Kidney (tissue), 14 donors: ENCODE measurements around the gene TRUB2. TPM values are rescaled to one million over a fixed set of nuclear protein-coding genes. Genes with fewer than 3 reads are reported as not detected.

Experiments
- DNase-seq, 5 donors: peaks; one replicate each; pipeline ENCODE4 v3.0.0-alpha.2; 2013 to 2020
- FAIRE-seq: peaks from 2 replicates; lab custom pipeline; 2012; peaks lifted over from hg19 to GRCh38; lab: Jason Lieb, UNC
- H3K27ac ChIP-seq, 2 donors: one replicate each; pipeline ENCODE4 v1.7.0; 2013; ENCODE audit warnings: low read depth in 2 of 2, low read length in 2 of 2, inconsistent platforms in 1 of 2
- H3K27me3 ChIP-seq: one replicate; pipeline ENCODE4 v1.7.1; 2013; ENCODE audit warnings: low read length, inconsistent platforms; ENCODE audit not compliant: control insufficient read depth, insufficient read depth
- H3K36me3 ChIP-seq, 3 donors: one replicate each; pipeline versions ENCODE4 v1.7.0 to v1.7.1; 2013; ENCODE audit warnings: low read length in 3 of 3, control low read depth in 1 of 3, inconsistent platforms in 1 of 3; ENCODE audit not compliant: insufficient read depth in 3 of 3, control insufficient read depth in 2 of 3
- H3K4me1 ChIP-seq, 3 donors: one replicate each; pipeline versions ENCODE4 v1.7.0 to v1.7.1; 2013; ENCODE audit warnings: low read length in 3 of 3, inconsistent platforms in 1 of 3, low read depth in 1 of 3; ENCODE audit not compliant: control insufficient read depth in 2 of 3, insufficient read depth in 2 of 3
- H3K4me3 ChIP-seq, 3 donors: one replicate each; pipeline versions ENCODE4 v1.7.0 to v1.8.1; 2013; ENCODE audit warnings: low read length in 3 of 3, control low read depth in 1 of 3, inconsistent platforms in 1 of 3
- H3K9ac ChIP-seq, 3 donors: one replicate each; pipeline versions ENCODE4 v1.7.0 to v1.7.1; 2013; ENCODE audit warnings: low read length in 3 of 3, control low read depth in 1 of 3, inconsistent platforms in 1 of 3
- H3K9me3 ChIP-seq, 3 donors: one replicate each; pipeline versions ENCODE4 v1.7.0 to v1.7.1; 2013; ENCODE audit warnings: low read length in 3 of 3, control low read depth in 1 of 3, inconsistent platforms in 1 of 3; ENCODE audit not compliant: control insufficient read depth in 2 of 3, insufficient read depth in 1 of 3
- CTCF ChIP-seq: IDR thresholded peaks from 3 replicates; pipeline ENCODE4 v1.5.1; 2012; ENCODE audit warnings: mild to moderate bottlenecking, moderate library complexity, borderline replicate concordance; ENCODE audit not compliant: insufficient read depth; ENCODE audit errors: extremely low read depth
- intact Hi-C: fragments of 100-400 bp; cut with DNase I; formaldehyde crosslinking; loops from one replicate; pipeline ENCODE4 v1.11.1; 2022
- polyA plus RNA-seq: library from polyadenylated mRNA; stranded (reverse); fragments of 350-450 nt; fragmentation: Illumina TruSeq; extraction: RNeasy Lipid Tissue Mini Kit (QIAGEN cat#74804); gene quantifications from one replicate; pipeline ENCODE4 v1.2.3, GENCODE V29; 2014; ENCODE audit warnings: low read depth, low replicate concordance; ENCODE audit not compliant: insufficient read depth
- total RNA-seq: library from RNA; stranded (reverse); fragmentation: NEBNext Ultra II Directional; extraction: Animal tissue kit (Norgen Biotek cat#: 25700); gene quantifications from one replicate; pipeline ENCODE4 v1.2.1, GENCODE V29; 2021
- donor health status: control.
- donor health status: control.
- donor health status: control.
- donor health status: control.
- donor health status: control.
- donor health status: DM: yes; HTN: yes; CAD: no.
- donor health status: Normal renal cell carcinoma (clear cell type).

Gene TRUB2
- total and polyA plus RNA-seq, 2 donors from 2014 or later: 22.4 to 40.8 TPM

- no peak for FAIRE-seq
- Histone ChIP-seq H3K9ac (peak overlapping the region; percentile 58 to 94 (median 93)), H3K36me3 (peaks cover 6 to 19% (median 16%) of the 10 kb centered on the region in 3 donors), H3K27me3 (no peaks in the 10 kb centered on the region), H3K27ac (peak overlapping the region in 1 of 2 donors; percentile 97), H3K4me1 (peaks cover 0 to 18% (median 11%) of the 10 kb centered on the region in 3 donors), H3K9me3 (no peaks in the 10 kb centered on the region), H3K4me3 (peak overlapping the region; percentile 89 to 100 (median 100))
- no peak for TF ChIP-seq CTCF
- intact Hi-C loops: no loop called here
- no peak for DNase-seq
Measured at GRCh38 chr9:128323212-128323730, 1.0 kb upstream of the TRUB2 start.

- H3K9ac ChIP-seq: peak overlapping the region; percentile 93 to 100 (median 94)
- H3K27me3 ChIP-seq: no peaks in the 10 kb centered on the region
- no peaks in the 10 kb centered on the region for H3K9me3 ChIP-seq
- peaks cover 6 to 24% (median 17%) of the 10 kb centered on the region in 3 donors for H3K36me3 ChIP-seq
- no peak for TF ChIP-seq CTCF
- H3K4me3 ChIP-seq: peak overlapping the region; percentile 89 to 100 (median 100)
- DNase-seq: no peak
- intact Hi-C loops: no loop called here
- no peak for FAIRE-seq
- H3K27ac ChIP-seq: peak overlapping the region in 1 of 2 donors; percentile 96
- H3K4me1 ChIP-seq: peaks cover 0 to 18% (median 11%) of the 10 kb centered on the region in 3 donors
Measured at GRCh38 chr9:128321879-128322403, 306 bp downstream of the TRUB2 start.

- no peak overlapping the region for H3K27ac ChIP-seq
- peaks cover 6 to 29% (median 17%) of the 10 kb centered on the region in 3 donors for H3K36me3 ChIP-seq
- H3K4me3 ChIP-seq: peak overlapping the region in 2 of 3 donors; percentile 100
- H3K9ac ChIP-seq: peak overlapping the region in 2 of 3 donors; percentile 12 to 100
- no peak for TF ChIP-seq CTCF
- H3K27me3 ChIP-seq: no peaks in the 10 kb centered on the region
- DNase-seq (no peak), FAIRE-seq (no peak)
- peaks cover 0 to 18% (median 11%) of the 10 kb centered on the region in 3 donors for H3K4me1 ChIP-seq
- intact Hi-C loops: no loop called here
- H3K9me3 ChIP-seq: no peaks in the 10 kb centered on the region
Measured at GRCh38 chr9:128321343-128321742, 904 bp downstream of the TRUB2 start.
